ENCODE data around the gene ABHD2.

Gene ABHD2

GRCh38 chr15:89111961-89112340 lies 23.7 kb downstream of the ABHD2 start:
- TF ChIP-seq CTCF (IDR thresholded peaks at IDR 0.05; ENCODE audit: insufficient read depth, low read depth, low read length, missing control alignments): no peak
- DNase-seq (ENCODE audit: low read depth): no peak

DNA sequence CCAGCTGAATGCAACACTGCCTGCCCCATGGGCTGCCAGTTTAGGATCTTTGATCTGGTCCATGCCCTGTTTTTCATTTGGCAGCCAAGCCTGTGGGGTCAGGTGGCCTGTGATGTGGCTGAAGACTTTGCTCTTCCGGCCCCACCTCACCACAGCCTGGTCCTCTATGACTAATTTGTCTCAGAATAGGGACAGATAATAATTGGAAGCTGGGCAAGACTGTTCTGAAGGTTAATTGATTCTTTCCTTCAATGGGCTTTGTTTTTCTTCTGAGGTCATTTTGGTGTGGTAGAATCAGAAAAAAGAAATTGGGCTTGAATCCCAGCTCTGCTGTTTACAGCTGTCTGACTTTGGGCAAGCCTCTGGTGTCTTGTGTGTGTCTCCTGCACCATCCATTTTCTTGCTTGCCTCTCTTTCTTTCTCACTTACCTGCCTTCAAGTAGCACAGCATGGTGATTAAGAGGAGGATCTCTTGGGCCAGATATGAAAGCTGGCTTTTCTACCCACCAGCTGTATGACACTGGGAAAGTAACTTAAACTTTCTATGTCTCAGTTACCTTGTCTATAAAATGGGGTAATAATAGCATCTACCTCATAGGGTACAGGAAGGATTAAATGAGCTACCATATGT lies 24.2 kb downstream of the ABHD2 start:
- DNase-seq (ENCODE audit: low read depth): no peak
- no peak for TF ChIP-seq CTCF (IDR thresholded peaks at IDR 0.05; ENCODE audit: insufficient read depth, low read depth, low read length, missing control alignments)
- H3K4me3 ChIP-seq (ENCODE audit: low read length): no peak overlapping the region

More at GRCh38 chr15:89111961-89112340, 23.7 kb downstream of the ABHD2 start:
- H3K4me3 ChIP-seq (ENCODE audit: low read length): no peak overlapping the region

- DNase-seq (ENCODE audit: low read depth): no peak
- no peak for TF ChIP-seq CTCF (IDR thresholded peaks at IDR 0.05; ENCODE audit: insufficient read depth, low read depth, low read length, missing control alignments)
- H3K4me3 ChIP-seq (ENCODE audit: low read length): no peak overlapping the region
These were observed 25.2 kb downstream of the ABHD2 start for GRCh38 chr15:89113296-89114024.

- no peak for TF ChIP-seq CTCF (IDR thresholded peaks at IDR 0.05; ENCODE audit: insufficient read depth, low read depth, low read length, missing control alignments)
- DNase-seq (ENCODE audit: low read depth): peak; percentile 40
- H3K4me3 ChIP-seq (ENCODE audit: low read length): no peak overlapping the region
These were observed 26.7 kb downstream of the ABHD2 start for GRCh38 chr15:89114990-89115389.

DNA sequence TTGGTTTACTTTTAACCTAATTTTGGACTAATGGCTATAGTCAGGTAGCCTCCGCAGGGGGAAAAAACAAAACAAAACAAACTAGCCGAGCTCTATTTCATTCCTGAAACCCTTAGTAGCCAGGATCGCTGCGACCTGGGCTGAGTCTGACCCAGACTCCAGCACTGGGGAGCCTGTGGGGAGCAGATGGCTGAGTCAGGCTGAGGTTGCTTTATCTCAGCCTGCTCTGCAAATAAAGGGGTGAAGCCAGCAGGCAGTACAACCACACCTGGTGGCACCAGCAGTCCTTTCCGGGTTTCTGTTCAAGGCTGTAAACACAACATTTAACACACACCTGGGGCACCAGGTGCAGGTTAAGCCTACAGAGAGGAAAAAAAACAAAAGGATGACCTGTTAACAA lies 27.3 kb downstream of the ABHD2 start:
- H3K4me3 ChIP-seq (ENCODE audit: low read length): no peak overlapping the region
- peak; percentile 67 for DNase-seq (ENCODE audit: low read depth)
- TF ChIP-seq CTCF (IDR thresholded peaks at IDR 0.05; ENCODE audit: insufficient read depth, low read depth, low read length, missing control alignments): no peak

DNA sequence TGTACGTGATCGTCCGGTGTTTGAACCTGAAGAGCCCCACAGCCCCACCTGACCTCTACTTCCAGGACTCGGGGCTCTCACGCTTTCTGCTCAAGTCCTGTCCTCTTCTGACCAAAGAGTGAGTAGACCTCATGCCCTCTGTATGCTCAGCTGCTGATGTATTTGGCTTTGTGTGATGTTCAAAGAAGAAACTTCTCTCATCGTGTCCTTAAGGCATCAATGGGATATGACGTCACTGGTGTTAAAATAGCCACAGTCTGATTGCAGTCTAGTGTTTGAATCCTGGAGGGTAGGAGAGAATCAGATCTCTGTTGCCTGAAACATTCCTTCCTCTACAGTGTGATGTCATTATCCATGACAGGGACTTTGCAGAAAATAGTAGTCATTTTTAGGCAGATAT lies 28.1 kb downstream of the ABHD2 start:
- H3K4me3 ChIP-seq (ENCODE audit: low read length): no peak overlapping the region

More for the DNA sequence above, 28.1 kb downstream of the ABHD2 start:
- no peak for DNase-seq (ENCODE audit: low read depth)
- no peak for TF ChIP-seq CTCF (IDR thresholded peaks at IDR 0.05; ENCODE audit: insufficient read depth, low read depth, low read length, missing control alignments)
